GM21619 (cell line): Measurements from ENCODE around the gene ITPR2.

ENCODE experiments used
- ATAC-seq: cut with Tn5 transposase; IDR thresholded peaks from one replicate; pipeline ENCODE4 v1.9.1; 2021; ENCODE audit not compliant: unreplicated experiment

ITPR2 gene

DNA sequence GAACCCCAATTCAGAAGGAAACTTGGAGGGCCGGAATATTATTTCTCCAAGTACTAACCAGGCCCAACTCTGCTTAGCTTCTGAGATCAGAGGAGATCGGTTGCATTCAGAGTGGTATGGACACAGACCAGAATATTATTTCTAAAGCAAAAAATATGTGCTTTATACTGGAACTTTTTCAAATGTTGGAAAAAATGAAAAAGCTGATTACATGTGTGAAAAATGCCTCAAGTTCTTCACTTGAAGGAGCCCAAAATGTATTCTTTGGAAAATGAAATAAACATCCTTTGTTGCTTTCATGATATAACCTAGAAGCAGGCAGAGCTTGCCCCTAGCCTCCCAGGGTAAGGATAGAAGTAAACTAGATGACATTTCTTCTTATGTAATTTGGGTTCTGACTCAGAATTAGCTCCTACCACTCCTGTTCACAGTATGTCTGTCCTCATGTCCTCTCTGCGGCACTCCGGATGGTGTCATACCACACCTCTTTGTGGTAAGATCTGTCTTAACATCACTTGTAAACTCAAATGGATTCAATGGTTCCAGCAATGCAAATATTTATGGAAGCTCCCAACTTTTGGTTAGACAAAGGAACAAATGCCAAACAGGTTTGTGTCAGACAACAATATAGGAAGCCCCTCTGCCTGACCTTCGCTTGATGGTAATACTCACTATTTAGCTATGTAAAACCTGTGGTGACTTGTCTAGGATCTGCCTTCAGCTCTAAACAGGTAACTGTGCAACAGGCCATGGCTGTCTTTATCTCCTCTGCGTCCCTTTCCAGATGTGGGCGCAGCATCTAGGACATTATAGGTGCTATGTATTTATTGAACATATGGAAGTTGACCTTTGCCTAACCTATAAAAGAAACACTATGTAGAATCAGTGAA, 459.1 kb downstream of the ITPR2 start:
- ATAC-seq, result no peak

DNA sequence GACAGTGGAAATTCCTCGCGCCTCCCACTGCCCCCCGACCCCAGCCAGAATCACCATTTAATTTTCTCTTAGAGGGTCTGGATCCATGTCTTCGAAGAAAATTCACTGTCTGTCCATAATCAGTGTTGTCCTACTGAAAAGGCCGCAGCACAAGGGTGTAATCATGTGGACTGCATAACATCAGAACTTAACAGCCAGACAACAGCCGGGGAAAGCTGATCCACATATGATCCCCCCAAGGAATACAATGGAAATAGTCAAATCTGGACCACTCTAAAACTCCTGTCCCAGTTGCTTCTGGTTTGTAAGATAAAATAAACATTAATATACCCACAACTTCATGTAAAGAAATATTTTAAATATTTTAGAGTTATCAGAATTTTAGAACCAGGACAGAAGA, 460.1 kb downstream of the ITPR2 start:
- ATAC-seq, result no peak

DNA sequence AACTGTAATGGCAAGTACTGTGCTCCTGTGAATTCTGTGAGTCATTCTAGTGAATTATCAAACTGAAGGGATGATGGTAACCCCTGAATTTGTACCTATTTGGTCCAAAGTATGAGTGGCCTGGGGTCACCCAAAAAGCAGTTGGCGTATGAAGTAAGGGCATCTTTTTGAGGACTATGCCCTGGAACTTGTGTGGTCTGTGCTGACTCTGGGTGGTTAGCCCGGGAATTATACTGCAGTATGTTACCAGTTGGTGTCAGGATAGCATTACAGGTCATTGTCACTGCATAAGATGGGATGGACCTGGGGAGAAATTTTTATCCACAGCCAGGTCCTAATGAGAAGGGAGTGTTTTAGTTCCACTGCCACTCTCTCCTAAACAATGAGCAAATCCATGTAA, 462.9 kb downstream of the ITPR2 start:
- ATAC-seq, result no peak

DNA sequence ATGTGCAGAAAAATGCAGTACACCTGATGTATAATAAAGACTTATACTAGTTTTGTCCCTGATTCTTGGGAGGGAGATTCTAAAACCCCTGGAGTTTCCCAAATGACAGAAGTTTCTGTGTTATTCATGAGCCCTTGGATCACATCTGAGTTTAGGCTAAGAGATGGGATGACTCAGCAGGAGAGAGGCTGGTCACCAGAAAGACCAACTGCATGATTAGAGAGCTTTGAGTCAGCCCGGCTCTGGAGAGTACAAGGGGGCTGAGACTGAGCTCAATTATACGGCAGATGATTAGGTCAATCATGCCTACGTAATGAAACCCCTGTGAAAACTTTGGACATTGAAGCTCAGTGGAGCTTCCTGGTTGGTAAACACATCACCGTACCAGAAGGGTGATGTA, 463.4 kb downstream of the ITPR2 start:
- ATAC-seq, result no peak

DNA sequence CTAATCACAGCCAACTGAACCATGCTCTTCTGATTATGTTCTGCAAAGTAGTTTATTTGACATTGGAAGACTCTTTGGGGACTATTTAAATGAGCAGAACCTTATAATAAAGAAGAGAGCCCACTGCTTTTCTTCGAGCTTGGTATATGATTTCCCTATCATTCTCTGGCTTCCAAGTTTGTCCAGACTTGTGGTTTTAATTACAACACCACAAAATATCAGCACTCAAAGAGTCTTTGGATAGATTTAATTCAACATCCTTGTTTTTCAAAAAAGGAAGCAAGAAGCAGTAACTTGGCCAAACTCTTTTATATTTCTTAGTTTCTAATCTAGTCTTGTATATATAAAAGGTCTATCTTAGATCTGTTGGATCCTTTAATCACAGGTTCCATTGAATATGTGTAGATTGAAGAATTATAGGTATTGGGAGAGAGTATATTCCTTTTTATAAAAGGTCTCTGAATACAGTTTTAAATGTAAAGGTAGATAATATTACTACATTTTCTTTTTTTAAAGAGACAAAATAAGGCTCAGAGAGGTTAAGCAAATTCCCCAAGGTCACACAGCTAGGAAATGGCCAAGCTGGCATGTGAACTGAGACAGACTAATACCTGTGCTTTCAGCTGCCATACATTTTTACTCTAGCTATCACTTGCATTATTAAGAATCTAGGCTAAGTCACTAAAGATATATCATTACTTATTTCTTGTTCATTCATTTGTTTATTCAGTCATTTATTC, 464.8 kb downstream of the ITPR2 start:
- no peak for ATAC-seq

DNA sequence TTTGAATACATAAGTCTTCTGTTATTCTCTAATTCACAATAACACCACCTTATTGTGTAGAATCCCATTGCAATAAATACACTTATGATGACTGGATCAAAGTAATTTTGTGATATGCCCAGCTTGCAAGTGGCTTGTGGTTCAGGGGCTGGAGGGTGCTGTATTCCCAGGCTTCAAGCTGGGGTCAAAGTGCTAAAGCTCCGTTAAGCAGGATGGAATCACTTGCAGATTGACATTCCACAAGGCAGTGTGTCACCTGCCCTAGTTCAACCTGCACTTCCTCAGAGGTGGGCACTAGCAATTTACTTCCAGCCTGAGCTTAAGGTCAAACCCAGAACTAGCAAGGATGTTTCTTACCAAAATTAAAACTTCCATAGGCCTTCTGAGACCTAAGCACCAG, 471.0 kb downstream of the ITPR2 start:
- no peak for ATAC-seq

DNA sequence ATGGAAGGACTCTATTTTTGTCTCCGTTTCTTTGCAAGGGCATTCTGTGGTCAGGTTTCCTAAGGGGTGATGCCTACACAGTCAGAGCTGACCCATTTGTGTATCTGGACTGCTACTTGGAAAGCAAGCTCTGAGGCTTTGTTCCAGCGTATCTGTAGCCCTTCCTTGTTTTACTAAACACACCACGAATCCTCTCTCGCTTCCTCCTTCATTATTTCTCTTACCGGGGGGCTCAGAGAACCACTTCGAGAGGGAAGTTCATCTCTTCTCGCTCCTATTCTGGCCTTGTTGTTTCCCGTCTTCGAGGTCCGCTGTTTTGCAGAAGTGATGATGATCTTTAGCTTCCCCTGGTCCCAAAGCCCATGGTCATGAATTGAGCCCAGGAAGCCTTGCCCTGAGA, 472.9 kb downstream of the ITPR2 start:
- ATAC-seq, result no peak

DNA sequence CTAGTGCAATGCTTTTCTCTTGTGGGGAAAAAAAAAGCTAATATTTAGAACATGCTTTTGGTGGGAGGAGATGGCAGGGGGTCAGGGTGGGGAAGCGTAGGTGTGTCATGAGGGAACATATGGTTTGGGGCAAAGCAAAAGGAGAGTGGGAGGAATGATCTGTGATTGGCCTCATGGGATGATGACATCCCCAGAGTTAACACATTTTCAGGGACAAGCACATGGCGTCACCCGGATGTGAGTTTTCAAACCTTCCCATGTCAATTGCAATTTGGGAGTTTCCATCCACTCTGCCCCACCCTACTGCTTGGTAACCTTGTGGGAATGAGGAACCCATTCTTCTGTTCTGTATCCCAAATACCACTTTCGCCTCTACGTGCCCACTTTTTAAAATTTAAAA, 473.4 kb downstream of the ITPR2 start:
- ATAC-seq, result no peak

DNA sequence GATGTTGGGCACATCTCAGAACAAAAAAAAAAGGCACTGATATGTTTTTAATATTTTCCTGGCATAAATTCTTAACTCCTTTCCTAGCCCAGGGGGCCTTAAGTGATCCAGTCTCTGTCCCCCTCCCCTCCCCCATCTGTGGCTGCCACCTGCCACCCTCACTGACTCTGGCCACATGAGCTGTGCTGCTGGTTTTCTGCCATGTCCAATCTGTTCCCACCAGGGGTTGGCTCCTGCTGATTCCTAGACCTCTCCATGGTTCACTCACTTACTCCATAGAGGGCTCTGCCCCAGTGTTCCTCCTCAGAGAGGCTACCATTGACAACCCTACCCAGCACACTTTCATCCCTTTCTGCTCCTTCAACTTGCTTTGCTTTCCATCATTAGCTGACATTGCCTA, 474.3 kb downstream of the ITPR2 start:
- no peak for ATAC-seq

DNA sequence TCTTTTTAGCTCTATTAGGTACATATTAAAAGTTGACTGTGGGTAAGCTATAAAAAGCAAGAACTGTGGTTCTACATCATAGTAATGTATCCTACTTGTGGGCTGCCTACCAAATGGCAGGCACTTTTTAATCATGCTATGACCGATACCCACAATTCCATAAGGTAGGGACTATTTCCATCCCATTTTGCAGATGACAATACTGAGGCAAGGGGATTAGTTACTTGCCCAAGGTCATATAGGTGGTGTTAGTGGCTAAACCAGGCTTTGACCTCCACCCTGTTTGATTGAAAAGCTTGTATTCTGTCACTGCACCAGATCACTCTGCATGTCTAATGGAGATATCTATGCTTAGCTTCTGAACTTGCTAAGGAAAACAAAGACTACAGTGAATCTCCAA, 485.7 kb downstream of the ITPR2 start:
- ATAC-seq, result no peak

DNA sequence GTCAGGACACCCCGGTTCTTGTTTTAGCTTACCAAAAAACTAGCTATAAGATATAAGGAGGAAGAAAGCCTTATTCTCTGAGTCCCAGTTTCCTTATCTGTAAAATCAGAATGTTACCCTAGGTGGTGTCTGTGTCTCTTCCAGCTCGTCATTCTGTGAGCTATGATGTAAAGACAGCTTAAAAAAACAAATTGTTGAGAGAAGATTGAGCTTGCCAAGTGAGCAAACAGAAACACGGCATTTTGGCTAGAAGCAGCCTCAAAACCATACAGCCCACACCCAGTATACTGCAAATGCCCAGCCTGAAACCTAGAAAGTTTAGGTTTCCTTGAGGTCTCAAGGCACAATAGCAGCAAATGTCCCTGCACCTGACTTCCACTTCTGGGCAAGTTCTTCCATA, 486.3 kb downstream of the ITPR2 start:
- no peak for ATAC-seq

DNA sequence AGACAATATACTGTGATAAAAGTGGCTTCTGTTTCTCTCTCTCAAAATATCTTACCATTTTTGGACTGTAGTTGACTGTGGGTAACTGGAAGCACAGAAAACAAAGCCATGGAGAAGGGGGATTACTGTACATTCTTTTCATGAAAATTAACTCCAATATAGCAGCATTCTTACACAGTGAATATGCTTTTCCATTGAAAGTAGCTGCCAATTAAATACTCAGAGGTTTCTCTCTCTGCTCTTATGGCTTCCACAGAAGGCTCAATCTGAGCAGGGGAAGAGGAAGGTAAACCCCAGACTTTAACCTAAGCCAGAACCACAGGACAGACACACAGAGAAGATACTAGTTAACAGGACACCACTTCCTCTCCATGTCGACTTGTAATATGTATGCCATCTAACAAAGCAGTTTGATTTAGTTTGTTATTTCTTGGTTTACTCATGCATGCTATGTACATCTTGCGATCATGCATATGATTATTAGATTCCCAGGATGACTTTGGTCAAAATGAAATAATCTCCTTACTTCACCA, 487.5 kb downstream of the ITPR2 start:
- no peak for ATAC-seq

DNA sequence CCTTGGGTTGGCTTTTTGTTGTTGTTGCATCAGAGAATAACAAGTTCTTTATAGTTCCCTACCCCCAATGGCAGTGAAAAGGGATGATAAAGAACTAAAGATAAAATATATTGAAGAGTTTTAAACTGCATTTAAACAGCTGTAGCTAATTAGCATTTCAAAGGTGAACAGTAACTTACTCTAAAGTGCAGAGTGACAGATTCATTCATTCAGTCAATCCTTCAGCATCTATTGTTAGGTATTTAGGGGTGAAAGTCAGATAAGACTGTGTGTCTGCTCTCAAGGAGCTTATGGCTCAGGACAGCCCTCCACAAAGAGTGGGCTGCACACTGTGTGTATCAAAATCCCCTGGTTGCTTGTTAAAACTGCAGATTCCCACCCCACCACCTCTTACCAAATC, 491.5 kb downstream of the ITPR2 start:
- no peak for ATAC-seq

DNA sequence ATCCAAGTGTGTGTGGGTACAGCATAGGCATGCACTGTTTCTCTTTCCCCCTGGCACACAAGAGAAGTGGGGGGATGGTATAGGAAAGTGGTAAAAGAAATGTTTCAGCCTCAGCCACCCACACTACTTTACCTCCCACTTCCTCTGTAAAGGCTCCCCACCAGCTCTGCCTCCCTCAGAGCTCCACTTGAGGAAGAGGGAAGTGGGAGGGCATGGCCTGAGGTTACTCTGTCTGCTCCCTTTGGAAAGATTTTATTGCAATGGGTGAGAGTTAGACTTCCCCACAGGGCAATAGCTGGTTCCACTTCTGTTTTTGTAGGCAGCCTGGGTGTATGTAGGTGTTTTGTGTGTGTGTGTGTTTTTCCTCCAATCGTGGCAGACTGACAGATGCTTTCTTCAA, 492.3 kb downstream of the ITPR2 start:
- peak; percentile 50 for ATAC-seq

DNA sequence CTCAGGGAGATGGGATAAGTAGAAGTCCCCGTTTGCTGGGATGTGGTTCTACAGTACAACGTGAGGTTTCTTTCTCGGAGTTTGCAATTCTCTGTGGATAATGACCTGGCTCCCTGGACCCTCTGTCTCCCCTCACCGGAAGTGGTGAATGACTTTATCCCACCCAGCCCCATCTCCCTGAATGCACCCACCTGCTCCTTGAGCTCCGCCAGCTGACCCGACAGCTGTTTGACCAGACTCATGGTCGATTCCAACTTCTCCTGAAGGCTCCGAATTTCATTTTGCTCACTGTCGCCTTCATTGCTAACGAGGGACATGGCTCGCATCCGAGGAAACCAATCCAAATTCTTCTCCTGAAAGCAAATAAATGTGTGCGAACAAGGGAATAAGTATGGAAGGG, 493.0 kb downstream of the ITPR2 start:
- no peak for ATAC-seq

DNA sequence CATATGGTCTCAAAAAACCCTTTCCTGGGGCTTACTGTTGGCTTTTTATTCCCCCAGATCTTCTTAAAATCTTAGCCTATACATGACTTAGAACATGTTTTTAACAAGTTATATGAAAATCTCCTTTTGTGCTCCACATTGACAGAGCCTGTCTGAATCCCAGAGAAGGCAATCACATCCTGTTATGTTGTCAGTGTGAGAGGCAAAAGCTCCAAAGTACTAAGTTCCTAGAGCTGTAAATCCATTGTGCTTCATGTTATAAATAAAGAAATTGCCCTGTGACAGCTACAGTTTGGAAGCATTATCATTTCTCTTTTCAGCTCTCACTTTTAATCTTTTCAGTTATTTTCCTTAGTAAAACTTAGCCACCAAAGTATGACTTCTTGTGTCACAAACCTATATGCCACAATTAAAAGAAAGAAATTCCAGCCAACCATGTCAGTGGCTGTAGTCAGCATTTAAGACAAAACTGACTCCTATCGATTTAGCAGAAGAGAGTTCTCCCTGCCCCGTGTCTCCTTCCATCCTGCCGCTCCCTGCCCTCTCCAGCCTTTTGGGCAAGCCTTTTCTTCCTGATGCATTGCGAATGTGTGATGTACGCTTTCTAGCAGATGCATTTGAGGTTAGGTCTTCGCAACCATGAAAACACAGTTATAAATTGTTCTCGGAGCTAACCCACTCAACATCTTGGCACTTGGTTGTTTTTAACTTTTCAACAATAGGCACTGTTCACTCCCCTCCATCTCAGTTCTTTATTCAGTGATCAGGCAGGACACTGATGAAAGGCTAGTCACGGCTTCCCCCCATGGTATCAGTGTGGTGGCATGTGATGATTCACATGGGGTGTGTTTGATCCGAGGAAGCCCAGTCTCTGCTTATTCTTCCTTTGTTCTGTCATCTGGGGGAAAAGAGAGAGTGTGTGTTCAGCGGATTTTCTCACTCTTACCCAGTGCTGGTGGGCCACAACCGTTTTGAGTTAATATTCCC, 494.1 kb downstream of the ITPR2 start:
- ATAC-seq, result no peak

DNA sequence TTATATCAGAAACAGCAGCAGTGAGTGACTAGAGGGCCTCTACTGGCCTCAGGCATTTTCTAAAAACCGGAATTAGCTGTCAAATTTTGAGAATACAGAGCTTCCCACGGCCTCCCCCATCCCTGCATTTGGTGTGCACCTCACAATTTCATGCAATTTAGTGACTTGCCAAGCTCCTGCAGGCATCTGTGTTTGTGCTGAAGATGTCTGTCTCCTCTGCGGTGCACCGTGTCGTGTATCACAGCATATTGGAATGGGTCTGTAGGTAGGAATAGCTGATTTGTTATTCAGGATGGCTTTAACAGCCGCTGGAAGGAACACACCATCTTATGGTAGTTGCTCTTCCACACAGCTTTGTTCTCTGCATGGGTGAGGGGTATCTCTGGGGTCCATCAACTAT, 497.3 kb downstream of the ITPR2 start:
- ATAC-seq, result no peak

DNA sequence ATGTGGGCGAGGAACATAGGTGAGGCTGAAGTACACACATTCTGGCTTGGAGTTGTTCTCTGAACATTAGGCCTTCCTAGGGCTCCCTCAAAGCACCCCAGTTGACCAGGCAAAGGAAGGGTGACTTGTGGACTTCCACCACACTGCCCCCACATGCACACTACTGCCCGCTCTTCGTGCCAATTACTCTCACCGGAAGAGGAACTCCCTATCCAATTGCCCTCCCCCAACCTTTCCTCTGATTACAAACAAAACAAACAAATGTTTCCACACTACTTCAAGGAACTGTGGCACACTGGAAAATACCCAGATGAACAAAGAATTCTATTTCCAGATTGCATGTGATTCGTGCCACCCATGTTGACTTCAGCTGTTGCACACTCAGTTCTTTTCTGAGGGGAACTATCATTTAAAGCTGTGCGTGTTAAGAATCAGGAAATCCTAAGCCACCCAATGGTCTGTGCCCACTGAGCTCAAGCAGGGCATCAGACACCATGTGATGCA, 498.3 kb downstream of the ITPR2 start:
- ATAC-seq, result no peak

DNA sequence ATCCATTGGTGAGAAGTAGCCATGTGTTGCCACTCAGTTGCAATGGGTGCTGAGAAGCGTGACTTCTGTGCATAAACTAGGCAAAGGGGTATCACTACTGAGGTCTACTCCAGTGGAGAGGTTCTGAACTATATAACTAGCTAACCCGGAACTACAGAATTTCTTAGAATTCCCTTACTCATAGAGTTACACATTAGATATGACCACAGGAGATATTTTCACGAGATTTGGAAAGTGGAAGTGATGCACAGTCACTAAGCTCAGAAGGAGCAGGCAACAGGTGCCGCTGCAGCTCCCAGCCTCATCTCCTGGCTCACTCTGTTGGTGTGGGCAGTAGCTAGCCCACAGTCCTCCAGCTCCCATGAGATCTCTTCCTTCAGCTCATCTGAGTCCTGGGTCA, 501.0 kb downstream of the ITPR2 start:
- ATAC-seq, result no peak

DNA sequence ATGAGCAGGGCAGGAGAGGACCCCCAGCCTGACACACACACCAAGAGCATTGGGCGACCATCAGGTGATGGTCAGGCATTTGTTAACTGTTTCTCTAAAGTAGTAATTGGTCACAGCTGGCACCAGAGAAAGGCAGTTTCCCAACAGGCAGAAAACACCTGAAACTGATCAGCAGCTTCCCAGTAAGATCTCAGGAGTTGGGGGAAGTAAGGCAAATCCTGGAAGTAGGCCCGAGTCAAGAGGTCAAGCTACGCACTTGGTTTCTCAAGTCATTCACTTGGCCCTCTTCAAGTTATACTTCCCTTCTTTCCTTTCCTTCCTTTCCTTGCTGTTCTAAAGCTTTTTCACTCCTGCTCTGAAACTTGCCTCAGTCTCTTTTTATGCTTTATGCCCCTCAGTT, 501.9 kb downstream of the ITPR2 start:
- no peak for ATAC-seq
